SIG-M5 treated with dmso at 0.1 percent for 504 hours (cell line): ENCODE measurements around the gene NBL1.

ENCODE experiments used
- DNase-seq: peaks from one replicate; lab custom pipeline; 2025; ENCODE audit not compliant: unreplicated experiment; lab: John Stamatoyannopoulos, UW

NBL1 gene

GRCh38 chr1:19643602-19644394, at the start of gene NBL1:
TSS of gene NBL1 (plus strand) at chr1:19644311. CDS start at chr1:19655031, 10,720 bp downstream.
- peak; percentile 45 for DNase-seq

GRCh38 chr1:19596065-19596713, 47.9 kb upstream of the NBL1 start:
- DNase-seq = no peak

GRCh38 chr1:19596714-19597495, 47.2 kb upstream of the NBL1 start:
- peak; percentile 96 for DNase-seq

- DNase-seq = peak; percentile 40
Measured at GRCh38 chr1:19597496-19598309, 46.4 kb upstream of the NBL1 start.

GRCh38 chr1:19599810-19600209, 44.3 kb upstream of the NBL1 start:
- DNase-seq = no peak

- DNase-seq = no peak
Measured at GRCh38 chr1:19602486-19602885, 41.6 kb upstream of the NBL1 start.

GRCh38 chr1:19605967-19606366, 38.1 kb upstream of the NBL1 start:
- DNase-seq = peak; percentile 47

GRCh38 chr1:19606817-19607642, 37.1 kb upstream of the NBL1 start:
- DNase-seq = no peak

GRCh38 chr1:19608232-19608631, 35.9 kb upstream of the NBL1 start:
- DNase-seq = no peak

- DNase-seq = no peak
Measured at GRCh38 chr1:19610282-19610981, 33.7 kb upstream of the NBL1 start.

- no peak for DNase-seq
Measured at GRCh38 chr1:19612530-19612929, 31.6 kb upstream of the NBL1 start.

- no peak for DNase-seq
Measured at GRCh38 chr1:19613171-19613703, 30.9 kb upstream of the NBL1 start.

GRCh38 chr1:19615438-19615837, 28.7 kb upstream of the NBL1 start:
- DNase-seq = no peak

- no peak for DNase-seq
Measured at GRCh38 chr1:19616489-19616888, 27.6 kb upstream of the NBL1 start.

GRCh38 chr1:19617376-19617775, 26.7 kb upstream of the NBL1 start:
- DNase-seq = no peak

GRCh38 chr1:19618428-19618827, 25.7 kb upstream of the NBL1 start:
- no peak for DNase-seq

- no peak for DNase-seq
Measured at GRCh38 chr1:19619697-19620384, 24.3 kb upstream of the NBL1 start.

GRCh38 chr1:19620786-19621185, 23.3 kb upstream of the NBL1 start:
- DNase-seq = no peak
